Eye (tissue), 1 donor: ENCODE data around the gene WDR76.

Experiments used
- DNase-seq: peaks from one replicate; pipeline ENCODE4 v3.0.0-alpha.2; 2015

Gene WDR76

GRCh38 chr15:43915631-43916325, 89.0 kb downstream of the WDR76 start:
- peak; percentile 18 for DNase-seq

- no peak for DNase-seq
Observed at GRCh38 chr15:43916326-43916660, 89.5 kb downstream of the WDR76 start.
